Adrenal gland (tissue), 12 donors: ENCODE results near the gene HELZ. TPM values are rescaled to one million over a fixed set of nuclear protein-coding genes. Genes with fewer than 3 reads are reported as not detected.
"Not testable (repeated sequence)": the region's sequence is repeated elsewhere in the genome, so short reads cannot be mapped to it uniquely, and the experiment has no call there.

Experiments used
- DNase-seq, 7 donors: peaks; one replicate each; pipeline ENCODE4 v3.0.0-alpha.2; 2019 to 2020
- H3K27ac ChIP-seq, 5 donors: fragments of 200-600 bp; sonication (generic) in 4 of 5; 1 replicate in 3 of 5; 2 replicates in 2 of 5; pipeline versions ENCODE4 v1.5.1 to v1.8.0; 2016 to 2020; ENCODE audit warnings: mild to moderate bottlenecking in 1 of 5
- H3K27me3 ChIP-seq: fragments of 200-600 bp; 2 replicates; pipeline ENCODE4 v1.8.0; 2021
- H3K36me3 ChIP-seq, 2 donors: fragments of 200-600 bp; replicated peaks in 1 of 2; 1 replicate in 1 of 2; 2 replicates in 1 of 2; pipeline versions ENCODE4 v1.5.1 to v1.8.0; 2018 to 2022
- H3K4me1 ChIP-seq, 2 donors: fragments of 200-600 bp; replicated peaks in 1 of 2; 1 replicate in 1 of 2; 2 replicates in 1 of 2; pipeline versions ENCODE4 v1.5.1 to v1.8.0; 2018 to 2021
- H3K4me3 ChIP-seq, 4 donors: fragments of 200-600 bp; sonication (generic) in 3 of 4; one replicate each; pipeline ENCODE4 v1.5.1; 2016 to 2018
- H3K9me3 ChIP-seq, 3 donors: fragments of 200-600 bp; sonication (generic) in 1 of 3; replicated peaks in 1 of 3; 1 replicate in 2 of 3; 2 replicates in 1 of 3; pipeline versions ENCODE4 v1.5.1 to v1.8.0; 2016 to 2021
- POLR2A ChIP-seq, 2 donors: fragments of 450-650 bp; IDR thresholded peaks; one replicate each; pipeline ENCODE4 v1.6.1; 2017; ENCODE audit warnings: antibody characterized with exemption in 2 of 2, mild to moderate bottlenecking in 2 of 2, moderate library complexity in 1 of 2
- WGBS, 4 donors: extraction: QIAGEN DNeasy Blood & Tissue Kit in 2 of 4; methylation state at CpG; one replicate each; pipeline versions ENCODE4 v1.1.5 to v1.1.7; 2013 to 2017; 5-methylcytosine and 5-hydroxymethylcytosine counted together
- intact Hi-C, 2 donors: fragments of 100-400 bp; cut with DNase I; formaldehyde crosslinking; loops; one replicate each; pipeline versions ENCODE4 v1.14.1 to v1.15.0; 2022 to 2023
- polyA plus RNA-seq, 3 donors: library from polyadenylated mRNA; stranded (reverse); fragments of 200-250 nt in 2 of 3; fragments of 350-450 nt in 1 of 3; fragmentation: Illumina TruSeq in 1 of 3; extraction: RNeasy Lipid Tissue Mini Kit (QIAGEN cat#74804) in 1 of 3; gene quantifications; one replicate each; pipeline ENCODE4 v1.2.3, GENCODE V29; 2013 to 2014
- total RNA-seq, 9 donors: library from RNA; depleted of rRNA in 4 of 9; stranded (reverse); fragments of >200 nt in 4 of 9; fragments of 120-200 nt in 1 of 9; fragmentation: NEBNext Ultra II Directional in 1 of 9; extraction: Animal tissue kit (Norgen Biotek cat#: 25700) in 1 of 9; gene quantifications; one replicate each; pipeline versions ENCODE4 v1.1.0 to v1.2.4, GENCODE V29; 2013 to 2023
- TF ChIP-seq, protein P1 (sequence below), 6 experiments: fragments of 450-650 bp in 4 of 6; fragments of 200-600 bp in 2 of 6; sonication (generic) in 1 of 6; IDR thresholded peaks; 1 replicate in 5 of 6; 2 replicates in 1 of 6; pipeline versions ENCODE4 v1.5.1 to v1.8.0; 2016 to 2021; ENCODE audit warnings: antibody characterized with exemption in 6 of 6, mild to moderate bottlenecking in 2 of 6, moderate library complexity in 1 of 6
- donor health status: healthy with polysubstance abuse.
- donor health status: Bipolar disorder and iron deficiency.
- donor health status: DM: yes; HTN: yes; CAD: no.
- donor health status: DM: no; HTN: no; CAD: no.
- donor health status: DM: no; HTN: no; CAD: no.
- donor health status: DM: yes; HTN: yes; CAD: no.

Gene HELZ
- total and polyA plus RNA-seq, 12 donors, result 3.1 to 88.0 (median 47.9) TPM

DNA sequence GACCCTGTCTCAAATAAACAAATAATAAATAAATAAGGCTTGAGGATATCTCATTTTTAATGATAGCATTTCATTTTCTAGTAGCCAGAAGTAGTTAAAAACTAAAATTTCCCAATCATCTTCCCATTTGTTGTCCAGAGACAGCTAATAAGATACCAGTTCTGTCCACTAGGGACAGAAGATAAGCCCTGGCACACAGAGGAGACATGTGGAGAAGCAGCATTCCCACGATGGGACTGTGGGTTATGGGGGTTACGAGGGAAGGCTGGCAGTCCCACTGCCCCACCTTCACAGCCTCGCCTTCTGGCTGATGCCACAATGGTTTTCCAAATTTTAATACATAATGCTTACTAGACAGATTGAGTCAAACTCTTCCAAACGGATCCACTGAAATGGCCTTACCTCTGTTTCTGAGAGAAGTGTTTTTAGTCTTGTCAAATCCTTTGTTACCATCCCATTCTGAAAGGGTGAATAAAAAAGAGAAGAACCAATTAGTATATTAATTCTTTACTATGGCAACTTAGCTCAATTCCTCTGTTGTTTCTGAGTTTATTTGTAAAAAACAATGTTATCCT is 44.2 kb downstream of the HELZ start:
- no peak overlapping the region for H3K4me3 ChIP-seq
- H3K4me1 ChIP-seq, result peaks cover 0 to 13% of the 10 kb centered on the region in 2 donors
- H3K27me3 ChIP-seq, result no peaks in the 10 kb centered on the region
- no peak for DNase-seq
- no peaks in the 10 kb centered on the region for H3K9me3 ChIP-seq
- WGBS, 4 donors, result 90 to 95% (median 91%) methylated on average over 4 of the region's 4 CpGs
- TF ChIP-seq POLR2A (IDR thresholded peaks at IDR 0.05), result no peak
- TF ChIP-seq, protein P1, sequence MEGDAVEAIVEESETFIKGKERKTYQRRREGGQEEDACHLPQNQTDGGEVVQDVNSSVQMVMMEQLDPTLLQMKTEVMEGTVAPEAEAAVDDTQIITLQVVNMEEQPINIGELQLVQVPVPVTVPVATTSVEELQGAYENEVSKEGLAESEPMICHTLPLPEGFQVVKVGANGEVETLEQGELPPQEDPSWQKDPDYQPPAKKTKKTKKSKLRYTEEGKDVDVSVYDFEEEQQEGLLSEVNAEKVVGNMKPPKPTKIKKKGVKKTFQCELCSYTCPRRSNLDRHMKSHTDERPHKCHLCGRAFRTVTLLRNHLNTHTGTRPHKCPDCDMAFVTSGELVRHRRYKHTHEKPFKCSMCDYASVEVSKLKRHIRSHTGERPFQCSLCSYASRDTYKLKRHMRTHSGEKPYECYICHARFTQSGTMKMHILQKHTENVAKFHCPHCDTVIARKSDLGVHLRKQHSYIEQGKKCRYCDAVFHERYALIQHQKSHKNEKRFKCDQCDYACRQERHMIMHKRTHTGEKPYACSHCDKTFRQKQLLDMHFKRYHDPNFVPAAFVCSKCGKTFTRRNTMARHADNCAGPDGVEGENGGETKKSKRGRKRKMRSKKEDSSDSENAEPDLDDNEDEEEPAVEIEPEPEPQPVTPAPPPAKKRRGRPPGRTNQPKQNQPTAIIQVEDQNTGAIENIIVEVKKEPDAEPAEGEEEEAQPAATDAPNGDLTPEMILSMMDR (IDR thresholded peaks at IDR 0.05), result peak; percentile 20 to 45 (median 26)
- intact Hi-C loops, result no loop called here
- no peak overlapping the region for H3K27ac ChIP-seq
- H3K36me3 ChIP-seq, result peaks cover 0 to 34% of the 10 kb centered on the region in 2 donors

DNA sequence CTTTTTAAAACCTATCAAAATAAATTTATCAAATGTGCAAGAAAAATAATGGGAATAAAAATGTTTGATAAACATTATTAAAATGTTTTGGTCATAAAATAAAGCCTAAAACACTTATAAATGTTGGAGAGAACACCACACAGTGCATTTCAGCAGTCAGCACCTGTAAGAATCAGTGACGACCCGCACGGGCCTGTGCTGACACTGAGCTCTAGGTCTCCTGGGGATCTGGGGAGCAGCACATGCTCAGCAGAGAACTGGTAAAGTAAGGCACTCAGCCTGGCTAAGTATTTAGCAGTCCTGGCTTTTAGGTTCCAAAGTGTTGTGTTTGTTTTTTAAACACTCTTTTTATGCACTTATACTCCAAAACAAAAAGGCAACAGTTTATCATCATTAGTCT is 46.9 kb downstream of the HELZ start:
- Histone ChIP-seq H3K36me3 (peaks cover 0 to 32% of the 10 kb centered on the region in 2 donors), H3K4me3 (no peak overlapping the region), H3K27ac (no peak overlapping the region), H3K27me3 (no peaks in the 10 kb centered on the region), H3K4me1 (no peaks in the 10 kb centered on the region), H3K9me3 (no peaks in the 10 kb centered on the region)
- no peak for TF ChIP-seq POLR2A (IDR thresholded peaks at IDR 0.05)
- DNase-seq, result no peak
- 85 to 87% (median 86%) methylated on average over 3 of the region's 3 CpGs for WGBS, 4 donors
- intact Hi-C loops, result no loop called here

GRCh38 chr17:67197023-67197422 is 48.0 kb downstream of the HELZ start:
- H3K9me3 ChIP-seq, DNase-seq, intact Hi-C loops, H3K4me1 ChIP-seq, H3K4me3 ChIP-seq, H3K27ac ChIP-seq, H3K27me3 ChIP-seq: not testable (repeated sequence)
- H3K36me3 ChIP-seq, result peaks cover 0 to 24% of the 10 kb centered on the region in 2 donors
- WGBS, 4 donors, result 83 to 92% (median 89%) methylated on average over 3 of the region's 3 CpGs

DNA sequence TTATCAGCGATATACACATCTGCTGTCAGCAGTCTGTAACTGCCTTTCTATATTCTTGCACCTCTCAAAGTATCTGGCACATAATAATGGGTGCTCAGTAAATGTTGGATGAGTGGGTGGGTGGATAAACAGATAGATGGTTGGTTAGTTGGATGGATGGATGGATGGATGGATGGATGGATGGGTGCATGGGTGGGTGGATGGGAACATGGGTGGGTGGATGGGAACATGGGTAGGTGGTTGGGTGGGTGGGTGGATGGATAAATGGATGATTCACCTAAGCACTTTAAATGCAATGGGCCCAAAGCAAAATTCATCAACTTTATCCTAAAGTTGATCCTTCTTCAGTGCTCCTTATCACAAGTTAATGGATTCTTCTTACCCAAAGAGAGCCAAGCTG is 48.6 kb downstream of the HELZ start:
- TF ChIP-seq POLR2A (IDR thresholded peaks at IDR 0.05), result no peak
- TF ChIP-seq, protein P1 (IDR thresholded peaks at IDR 0.05), result no peak
- Histone ChIP-seq H3K27me3 (no peaks in the 10 kb centered on the region), H3K9me3 (no peaks in the 10 kb centered on the region), H3K4me3 (no peak overlapping the region), H3K4me1 (no peaks in the 10 kb centered on the region), H3K36me3 (peaks cover 0 to 24% of the 10 kb centered on the region in 2 donors), H3K27ac (no peak overlapping the region)
- no peak for DNase-seq
- intact Hi-C loops, result no loop called here
- 96 to 100% (median 97%) methylated on average over 1 of the region's 1 CpG for WGBS, 4 donors

DNA sequence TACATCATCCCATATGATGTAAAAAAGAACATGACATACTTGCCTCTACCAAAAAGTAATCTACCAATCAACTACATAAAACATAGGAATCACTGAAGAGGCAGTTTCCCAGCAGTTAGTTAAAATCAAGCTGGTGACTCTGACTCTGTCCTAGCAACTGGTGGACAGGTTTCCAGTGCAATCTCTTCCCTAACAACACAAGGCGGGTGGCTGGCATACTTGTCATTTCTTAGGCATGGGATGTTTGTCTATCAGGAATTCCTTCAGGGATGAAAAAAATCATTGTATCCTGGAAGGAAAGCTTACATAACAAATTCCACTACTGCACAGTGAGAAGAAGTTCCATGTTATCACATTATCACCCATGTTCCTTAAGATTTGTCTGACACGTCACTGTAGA is 50.9 kb downstream of the HELZ start:
- Histone ChIP-seq H3K9me3 (no peaks in the 10 kb centered on the region), H3K4me3 (no peak overlapping the region), H3K27me3 (no peaks in the 10 kb centered on the region), H3K27ac (no peak overlapping the region), H3K36me3 (peaks cover 0 to 4% of the 10 kb centered on the region in 2 donors), H3K4me1 (peaks cover 0 to 9% of the 10 kb centered on the region in 2 donors)
- 88 to 93% (median 91%) methylated on average over 2 of the region's 2 CpGs for WGBS, 4 donors
- TF ChIP-seq, protein P1 (IDR thresholded peaks at IDR 0.05), result no peak
- TF ChIP-seq POLR2A (IDR thresholded peaks at IDR 0.05), result no peak
- DNase-seq, result no peak
- intact Hi-C loops, result no loop called here
